Activated CD4-positive, alpha-beta T cell treated with anti-CD3 and anti-CD28 coated beads, Interleukin-2, Interleukin-4, amounts not matched to agents 100 ng/mL and 50 ng/mL, durations not matched to agents 16 hours and 8 hours (primary cell): ENCODE results near the gene ASB9.
"Not testable (repeated sequence)": the region's sequence is repeated elsewhere in the genome, so short reads cannot be mapped to it uniquely, and the experiment has no call there.

ENCODE experiments used
- DNase-seq: peaks from one replicate; pipeline ENCODE4 v3.0.0-alpha.2; 2020; ENCODE audit warnings: low spot score

Gene ASB9

DNA sequence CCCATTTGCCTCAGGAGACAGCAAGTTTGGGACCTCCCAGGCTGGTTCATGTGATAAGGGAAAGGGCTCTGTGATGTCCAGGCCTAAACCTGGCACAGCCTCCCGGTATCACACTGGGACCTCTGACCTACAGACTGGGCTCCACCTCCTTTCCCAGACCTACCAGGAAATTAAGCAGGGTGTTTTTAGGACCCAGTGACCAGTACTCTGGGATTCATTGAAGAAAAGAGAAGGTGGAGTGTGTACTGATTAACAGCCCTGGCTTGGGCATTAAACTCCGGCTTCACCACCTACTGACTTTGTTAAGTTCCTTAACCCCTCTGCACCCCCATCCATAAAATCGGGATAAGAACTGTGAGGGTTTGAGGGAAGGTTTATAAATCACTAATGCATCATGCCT lies 28.6 kb downstream of the ASB9 start:
- DNase-seq = no peak

DNA sequence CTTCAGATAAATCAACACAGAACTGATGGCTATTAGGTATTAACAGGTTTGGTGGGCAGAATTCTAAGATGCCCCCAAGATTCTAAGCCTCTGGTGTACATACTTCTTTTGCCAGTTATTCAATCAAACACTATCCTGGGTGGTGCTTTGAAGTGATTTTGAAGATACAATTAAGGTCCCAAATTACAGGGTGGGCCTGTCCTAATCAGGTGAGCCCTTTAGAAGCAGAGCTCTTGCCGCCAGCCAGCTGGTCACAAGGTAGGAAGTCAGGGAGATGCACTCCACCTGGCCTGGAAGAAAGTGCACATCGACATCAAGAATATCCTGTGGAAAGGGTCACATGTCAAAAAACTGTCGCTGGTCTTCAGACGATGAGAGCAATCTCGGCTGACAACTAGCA lies 29.5 kb downstream of the ASB9 start:
- DNase-seq = no peak

DNA sequence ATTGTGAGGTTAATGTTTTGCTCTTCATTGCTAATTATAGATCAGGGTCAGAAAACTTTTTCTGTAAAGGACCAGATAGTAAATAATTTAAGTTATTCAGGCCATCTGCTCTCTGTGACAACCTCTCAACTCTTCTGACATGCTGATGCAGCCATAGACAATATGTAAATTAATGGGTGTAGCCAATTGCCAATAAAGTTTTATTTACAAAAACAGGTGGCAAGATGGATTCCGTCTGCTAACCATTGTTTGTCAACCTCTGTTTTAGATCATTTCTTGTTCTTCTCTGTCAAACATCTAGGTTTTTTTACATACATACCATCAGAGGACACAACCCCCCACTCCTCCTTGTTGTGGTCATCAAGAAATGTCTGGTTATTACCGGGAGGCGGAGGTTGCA lies 33.7 kb downstream of the ASB9 start:
- DNase-seq = no peak

DNA sequence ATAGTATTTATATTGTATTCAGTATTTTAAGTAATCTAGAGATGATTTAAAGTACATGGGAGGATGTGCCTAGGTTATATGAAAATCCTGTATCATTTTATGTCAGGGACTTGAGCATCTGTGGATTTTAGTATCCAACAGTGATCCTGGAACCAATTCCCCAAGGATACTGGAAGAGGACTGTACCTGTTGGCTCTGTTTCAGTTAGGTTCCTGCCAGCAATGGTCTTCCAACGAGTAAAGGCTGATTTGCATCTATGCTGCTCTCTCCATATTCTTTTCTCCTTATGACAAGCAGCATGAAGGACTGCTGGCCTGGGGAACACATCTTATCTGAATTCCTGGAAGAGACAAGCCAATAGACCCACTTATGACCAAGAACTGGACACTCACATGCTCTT lies 34.9 kb downstream of the ASB9 start:
- DNase-seq = no peak

DNA sequence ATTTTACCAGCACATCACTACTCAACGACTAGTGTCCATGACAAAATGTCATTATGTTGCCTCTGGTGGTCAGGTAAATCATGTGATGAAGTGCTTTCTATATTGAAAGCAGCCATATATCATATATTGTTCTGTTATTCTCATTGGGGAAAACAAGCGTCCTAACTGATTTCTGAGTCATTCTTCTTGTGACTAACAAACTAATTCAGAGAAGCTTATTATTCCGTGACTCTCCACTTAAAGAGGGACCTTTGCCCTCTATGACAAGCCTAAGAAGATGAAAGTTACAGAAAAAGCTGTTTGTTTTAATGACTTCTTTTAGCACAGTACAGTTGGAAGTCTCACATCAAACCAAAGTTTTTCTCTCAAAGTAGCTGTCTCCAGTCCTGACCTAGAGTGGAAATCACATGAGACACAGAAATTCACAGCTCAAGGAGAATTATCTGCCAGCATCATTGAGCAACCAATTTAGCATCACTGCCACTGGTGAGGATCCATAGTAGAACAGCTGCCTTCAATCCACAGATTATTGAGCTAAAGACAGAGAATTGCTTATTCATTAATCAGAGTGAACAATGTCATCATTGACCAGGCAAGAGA lies 36.4 kb downstream of the ASB9 start:
- DNase-seq = no peak

DNA sequence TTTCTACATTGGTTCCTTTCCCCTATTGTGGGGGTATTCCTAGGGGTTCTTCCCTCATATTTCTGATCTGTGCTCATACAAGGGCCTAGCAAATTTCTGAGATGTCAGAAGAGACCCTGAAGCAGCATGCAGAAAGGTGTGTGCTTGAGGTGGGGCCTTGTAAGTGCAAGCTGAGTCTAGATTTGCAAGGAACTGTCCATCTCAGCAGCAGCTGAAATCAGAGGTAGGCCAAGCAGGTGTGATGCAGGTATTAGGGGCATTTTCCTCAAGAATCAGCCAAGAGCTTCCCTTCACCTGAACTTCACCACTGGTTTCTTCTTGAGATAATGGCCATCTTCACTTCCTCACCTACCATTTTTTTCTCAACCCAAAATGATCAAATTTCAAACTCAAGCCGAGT lies 45.1 kb downstream of the ASB9 start:
- DNase-seq = no peak

DNA sequence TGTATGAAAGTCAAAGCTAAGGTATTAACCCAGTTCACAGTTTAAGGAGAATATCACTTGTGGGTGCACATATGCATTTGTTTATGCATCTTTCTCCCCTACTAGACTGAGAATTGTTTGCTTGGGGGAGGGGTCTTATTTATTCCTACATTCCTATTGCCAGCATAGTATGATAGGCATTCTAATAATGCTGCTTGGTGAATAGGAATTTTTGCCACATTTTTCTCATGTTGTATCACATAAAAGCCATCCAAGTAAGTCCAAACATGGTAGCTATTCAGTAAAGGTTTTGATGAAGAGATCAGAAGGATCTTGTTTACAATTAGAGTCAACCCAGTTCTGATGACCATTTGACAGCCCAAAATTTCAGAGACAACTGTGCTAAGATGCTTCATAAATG lies 48.6 kb downstream of the ASB9 start:
- DNase-seq = no peak

DNA sequence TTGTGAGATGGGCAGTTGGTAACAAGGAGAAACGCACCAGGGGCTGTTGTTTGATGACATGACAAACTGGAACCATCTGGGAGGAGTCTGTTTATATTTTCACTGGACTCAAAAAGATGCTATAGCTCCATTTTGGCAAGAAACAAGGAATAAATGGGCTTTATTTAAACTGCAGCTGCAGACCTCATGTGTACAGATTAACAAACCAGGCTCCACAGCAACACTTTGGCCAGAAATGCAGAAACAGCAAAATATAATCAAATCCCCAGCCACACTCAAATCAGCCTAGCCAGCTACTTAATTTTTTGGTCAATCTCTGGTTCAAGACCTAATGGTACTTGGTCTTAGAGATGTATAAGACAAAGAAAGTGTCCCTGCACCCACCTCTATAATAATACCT lies 52.7 kb downstream of the ASB9 start:
- no peak for DNase-seq

DNA sequence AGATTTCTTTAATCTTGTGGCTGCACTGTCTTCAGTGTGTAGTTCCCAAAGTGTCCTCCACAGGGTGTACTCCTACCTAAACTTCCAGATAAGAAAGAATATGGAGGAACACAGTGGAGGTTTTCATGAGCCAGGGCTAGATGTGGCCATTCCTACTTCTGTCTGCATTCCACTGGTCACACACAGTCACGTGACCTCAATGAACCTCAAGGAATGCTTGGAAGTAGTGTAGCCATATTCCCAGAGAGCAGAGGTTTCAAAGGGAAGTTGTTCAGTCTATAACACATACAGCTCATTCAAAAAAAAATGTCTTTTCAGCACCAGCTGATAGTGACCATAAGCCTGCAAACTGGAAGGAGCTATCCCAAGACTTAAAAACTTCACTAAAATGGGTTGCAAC lies 53.6 kb downstream of the ASB9 start:
- DNase-seq = no peak

DNA sequence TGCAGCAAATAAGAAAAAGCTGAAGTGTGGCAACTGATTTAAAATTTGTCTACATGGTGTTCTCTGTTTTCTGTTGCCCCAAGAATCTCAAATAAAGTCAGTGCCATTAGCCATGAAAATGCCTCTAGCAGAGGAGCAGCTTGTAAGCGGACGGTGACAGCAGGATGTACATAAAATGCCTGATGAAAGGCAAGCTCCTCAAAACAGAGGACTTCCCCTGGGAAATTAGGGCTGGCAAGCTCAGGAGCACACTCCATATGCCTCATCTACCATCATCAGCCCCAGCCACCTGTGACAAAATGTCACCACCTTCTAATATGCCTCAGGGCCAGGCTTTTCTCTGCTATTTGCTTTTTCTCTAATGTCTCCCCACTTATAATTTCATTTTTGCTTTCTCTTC lies 54.5 kb downstream of the ASB9 start:
- no peak for DNase-seq

DNA sequence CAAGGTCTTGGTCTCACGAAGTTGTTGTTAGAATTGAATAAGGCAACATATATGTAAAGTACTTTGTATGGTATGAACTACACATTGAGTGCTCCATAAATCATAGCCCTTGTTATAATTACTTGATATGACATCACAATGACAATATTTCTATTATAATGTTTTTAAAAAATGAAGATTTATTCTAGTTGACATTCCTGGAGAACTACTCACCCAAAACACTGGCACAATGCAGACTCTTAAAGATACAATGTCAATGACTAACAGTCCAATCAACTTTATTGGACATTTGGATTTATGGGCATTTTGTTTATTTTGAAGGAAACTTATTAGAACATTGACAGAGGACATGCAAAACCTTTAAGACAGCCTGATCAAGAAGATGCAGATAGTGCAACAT lies 55.3 kb downstream of the ASB9 start:
- no peak for DNase-seq

DNA sequence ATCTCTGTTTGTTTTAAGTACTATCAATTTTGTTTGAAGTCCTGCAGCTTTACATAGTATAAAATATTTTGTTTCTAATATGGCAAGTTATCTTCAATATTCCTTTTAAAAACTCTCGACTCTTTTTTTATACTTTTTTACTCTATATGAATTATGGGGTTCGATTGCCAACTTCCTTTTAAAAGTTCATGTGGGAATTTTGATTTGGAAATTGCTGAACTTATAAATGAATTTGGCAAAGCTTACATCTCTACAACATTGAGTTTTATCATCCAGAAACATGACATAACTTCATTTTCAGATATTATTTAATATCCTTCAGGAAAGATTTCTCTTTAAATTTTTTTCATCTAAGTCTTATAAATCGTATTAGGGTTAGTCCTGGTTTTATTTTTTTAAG lies 60.8 kb downstream of the ASB9 start:
- no peak for DNase-seq

DNA sequence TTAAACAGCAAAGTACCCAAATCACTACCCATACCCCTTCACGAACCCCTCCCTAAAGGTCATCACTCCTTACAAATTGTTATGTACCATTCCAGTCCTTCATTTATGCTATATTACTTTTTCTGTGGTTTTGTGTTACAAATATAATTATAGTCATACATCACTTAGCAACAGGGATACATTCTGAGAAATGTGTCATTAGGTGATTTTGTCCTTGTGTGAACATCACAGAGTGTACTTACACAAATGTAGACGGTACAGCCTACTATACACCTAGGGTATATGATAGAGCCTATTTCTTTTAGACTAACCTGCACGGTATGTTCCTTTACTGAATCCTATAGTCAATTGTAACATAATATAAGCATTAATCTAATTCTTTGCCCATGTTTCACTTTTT lies 61.9 kb downstream of the ASB9 start:
- no peak for DNase-seq

DNA sequence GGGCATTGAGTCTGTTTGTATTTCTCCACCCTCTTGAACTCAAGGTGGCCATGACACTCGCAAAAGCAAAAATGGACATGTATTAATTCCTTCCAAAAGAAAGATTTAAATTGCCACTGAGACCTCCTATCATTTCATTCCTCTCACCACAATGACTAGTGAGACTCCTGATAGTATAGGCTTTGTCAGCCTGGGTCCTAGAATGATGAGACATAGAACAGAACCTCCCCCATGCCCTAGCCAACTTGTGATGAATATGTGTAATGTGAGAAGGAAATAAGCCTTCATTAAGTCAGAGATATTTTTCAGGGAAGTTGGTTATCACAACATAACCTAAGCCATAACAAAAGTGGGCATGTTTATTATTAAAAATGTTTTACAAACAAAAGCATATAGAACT lies 62.5 kb downstream of the ASB9 start:
- DNase-seq = no peak

DNA sequence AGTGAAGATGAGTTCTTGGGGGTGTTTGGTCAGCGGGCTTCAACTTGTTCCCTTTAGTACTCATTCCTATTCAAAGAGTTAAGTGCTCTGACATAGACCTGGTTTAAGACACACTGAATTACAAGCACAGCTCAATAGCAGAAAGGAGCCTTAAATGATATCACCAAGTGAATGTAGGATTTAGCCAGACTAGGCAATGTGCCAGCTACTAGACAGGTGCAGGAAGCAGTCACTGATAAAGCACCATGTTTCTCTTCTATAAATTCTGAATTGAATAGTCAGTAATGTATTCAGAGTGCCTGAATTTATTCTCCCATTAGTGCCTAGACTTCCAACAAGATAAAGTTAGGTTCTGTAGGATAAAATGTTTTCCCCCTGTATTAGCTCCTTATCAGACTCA lies 63.6 kb downstream of the ASB9 start:
- DNase-seq = no peak

DNA sequence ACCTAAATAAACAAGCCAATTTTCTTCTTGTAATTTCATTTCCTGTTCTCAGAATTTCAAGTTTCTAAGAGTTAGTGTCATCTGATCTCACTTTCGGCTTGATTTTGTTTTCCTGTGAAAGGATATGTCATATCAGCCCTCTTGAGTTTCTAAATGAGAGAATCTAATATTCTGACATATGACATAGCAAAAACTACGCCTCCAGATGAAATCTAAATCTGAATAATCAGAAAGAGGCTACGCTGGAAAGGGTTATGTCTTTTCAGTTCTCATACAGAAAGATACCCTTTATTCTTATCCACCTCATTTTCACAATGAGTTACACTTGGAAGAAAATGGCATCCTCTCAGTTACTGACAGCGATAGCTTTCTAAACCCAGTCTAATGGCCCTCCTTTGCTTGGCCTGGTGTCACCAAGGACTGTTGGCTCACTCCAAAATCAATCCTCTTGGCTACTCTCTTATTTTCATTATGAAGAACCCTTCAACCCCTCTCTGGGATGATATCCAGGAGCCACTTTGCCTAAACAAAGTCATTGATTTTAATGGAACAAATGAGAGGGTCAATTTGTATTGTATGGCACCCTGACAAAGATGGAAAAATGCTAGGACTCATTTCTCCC lies 65.6 kb downstream of the ASB9 start:
- DNase-seq = peak; percentile 67

DNA sequence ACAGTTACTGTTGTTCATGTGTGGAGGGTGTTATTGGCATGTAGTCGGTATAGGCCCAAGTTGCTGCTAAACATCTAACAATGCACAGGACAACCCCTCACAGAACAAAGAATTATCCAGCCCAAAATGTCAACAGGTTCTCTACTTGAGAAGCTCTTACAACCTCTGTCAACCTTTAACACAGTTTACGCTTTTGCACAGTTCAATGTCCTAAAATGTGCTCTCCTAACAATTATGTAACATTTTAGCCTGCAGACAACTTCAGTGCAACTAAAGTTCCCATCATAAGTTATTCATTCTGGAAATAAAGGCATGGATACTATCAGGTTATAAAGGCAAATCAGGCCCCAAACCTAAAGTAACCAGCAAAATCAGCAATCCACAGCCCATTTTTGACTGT lies 66.2 kb downstream of the ASB9 start:
- DNase-seq = no peak

DNA sequence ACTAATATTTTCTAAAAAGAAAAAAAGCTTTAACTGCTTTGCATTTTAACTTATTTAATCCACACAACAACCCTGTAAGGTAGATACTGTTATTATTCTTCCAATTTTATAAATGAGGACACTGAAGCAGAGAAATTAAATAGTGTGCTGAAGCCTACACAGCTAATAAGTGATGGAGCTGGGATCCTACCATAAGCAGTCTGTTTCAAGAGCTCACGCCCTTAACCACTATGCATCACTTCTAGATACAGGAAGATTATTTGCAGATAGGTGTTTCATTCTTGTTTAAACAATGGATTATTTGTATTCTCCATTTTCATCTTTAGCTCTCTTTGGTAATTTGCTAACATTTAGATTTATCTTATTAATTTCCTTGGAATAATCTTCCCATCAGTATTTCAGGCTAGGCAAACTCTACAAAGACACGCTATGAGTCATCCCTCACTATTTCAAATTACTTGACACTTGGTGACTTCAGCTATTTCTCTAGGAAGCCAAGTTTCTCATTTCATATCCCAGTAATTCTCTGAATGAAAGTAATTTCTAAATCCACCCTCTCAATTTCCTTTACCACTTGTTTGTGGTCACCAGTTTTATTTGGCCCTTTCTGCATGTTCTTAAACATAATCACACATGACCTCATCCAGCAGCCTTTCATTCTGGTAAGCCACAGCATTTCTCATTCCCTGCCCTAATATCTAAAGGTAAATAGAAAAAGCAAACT lies 67.3 kb downstream of the ASB9 start:
- DNase-seq = peak; percentile 69

DNA sequence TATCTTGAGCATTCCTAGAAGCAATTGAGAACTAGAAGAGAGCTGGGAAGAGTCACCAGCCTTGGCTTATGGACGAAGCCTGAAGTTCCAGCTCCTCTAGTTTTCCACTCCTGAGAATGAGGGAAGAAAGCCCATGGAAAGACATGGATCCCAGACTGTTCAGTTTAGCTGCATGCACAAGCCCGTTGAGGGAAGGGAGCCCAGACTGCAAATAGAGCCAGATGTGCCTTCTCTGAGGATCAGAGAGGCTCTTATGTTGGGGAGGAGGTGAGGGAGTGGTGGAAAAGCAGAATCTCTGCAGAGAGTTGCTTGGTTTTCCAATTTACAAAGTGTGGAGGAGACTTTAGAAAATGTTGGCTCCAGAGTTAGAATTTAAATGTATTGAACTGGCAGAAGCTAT lies 69.0 kb downstream of the ASB9 start:
- DNase-seq = no peak

DNA sequence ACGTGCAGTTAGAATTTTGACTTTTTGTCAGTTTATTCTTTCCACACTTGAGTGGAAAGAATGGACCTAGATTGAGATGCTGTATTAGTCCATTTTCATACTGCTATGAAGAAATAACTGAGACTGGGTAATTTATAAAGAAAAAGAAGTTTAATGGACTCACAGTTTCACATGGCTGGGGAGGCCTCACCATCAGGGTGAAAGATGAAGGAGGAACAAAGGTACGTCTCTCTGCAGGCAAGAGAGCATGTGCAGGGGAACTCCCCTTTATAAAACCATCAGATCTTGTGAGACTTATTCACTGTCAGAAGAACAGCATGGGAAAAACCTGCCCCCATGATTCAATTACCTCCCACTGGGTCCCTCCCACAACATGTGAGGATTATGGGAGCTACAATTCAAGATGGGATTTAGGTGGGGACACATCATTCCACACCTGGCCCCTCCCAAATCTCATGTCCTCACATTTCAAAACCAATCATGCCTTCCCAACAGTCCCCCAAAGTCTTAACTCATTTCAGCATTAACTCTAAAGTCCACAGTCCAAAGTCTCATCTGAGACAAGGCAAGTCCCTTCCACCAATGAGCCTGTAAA lies 71.2 kb downstream of the ASB9 start:
- not testable (repeated sequence) for DNase-seq

DNA sequence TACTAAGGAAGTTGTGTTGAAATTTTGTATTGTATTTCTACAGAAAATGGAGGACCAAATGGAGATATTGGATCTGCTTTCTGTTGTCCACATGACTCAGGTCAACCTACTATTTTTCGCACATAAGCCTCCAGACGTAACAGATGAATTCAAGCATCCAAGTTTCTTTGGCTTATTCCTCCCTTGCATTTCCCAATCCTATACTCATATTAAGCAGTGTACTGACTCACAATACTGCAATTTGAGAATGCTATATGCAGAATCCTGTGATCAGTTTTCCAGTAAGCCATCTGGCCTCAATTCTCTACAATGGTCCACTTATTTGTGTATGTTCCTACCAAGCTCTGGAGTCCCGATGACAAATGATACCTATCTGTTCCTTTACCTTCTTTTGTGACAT lies 75.7 kb downstream of the ASB9 start:
- DNase-seq = no peak
